KMS-11 (cell line): Measurements from ENCODE around the gene ACD.

ENCODE experiments used
- H2AFZ ChIP-seq: fragments of 200-600 bp; sonication (generic); 2 replicates; pipeline ENCODE4 v1.6.1; 2016; ENCODE audit warnings: antibody characterized with exemption, mixed run types, low read depth
- H3K27ac ChIP-seq: fragments of 200-600 bp; sonication (generic); 2 replicates; pipeline ENCODE4 v1.6.1; 2016; ENCODE audit warnings: mild to moderate bottlenecking, mixed run types
- H3K27me3 ChIP-seq: fragments of 200-600 bp; sonication (generic); 2 replicates; pipeline ENCODE4 v1.6.1; 2017; ENCODE audit warnings: mild to moderate bottlenecking, low read depth, mixed run types, moderate library complexity; ENCODE audit not compliant: insufficient read depth
- H3K36me3 ChIP-seq: fragments of 200-600 bp; sonication (generic); 2 replicates; pipeline ENCODE4 v1.6.1; 2017; ENCODE audit warnings: mild to moderate bottlenecking, mixed run types; ENCODE audit not compliant: insufficient read depth
- H3K4me1 ChIP-seq: fragments of 200-600 bp; sonication (generic); 2 replicates; pipeline ENCODE4 v1.6.1; 2016; ENCODE audit warnings: mild to moderate bottlenecking, low read depth, mixed run types; ENCODE audit not compliant: poor library complexity, severe bottlenecking
- H3K4me2 ChIP-seq: fragments of 200-600 bp; sonication (generic); 2 replicates; pipeline ENCODE4 v1.7.0; 2016; ENCODE audit warnings: mild to moderate bottlenecking, mixed run types
- H3K4me3 ChIP-seq: fragments of 200-600 bp; sonication (generic); IDR thresholded peaks from 2 replicates; pipeline ENCODE4 v1.6.1; 2017; ENCODE audit warnings: low read depth, low read length, mixed read lengths; ENCODE audit not compliant: insufficient read depth
- H3K79me2 ChIP-seq: fragments of 200-600 bp; sonication (generic); 2 replicates; pipeline ENCODE4 v1.6.1; 2016; ENCODE audit warnings: low read depth, mixed run types; ENCODE audit not compliant: insufficient read depth
- H3K9ac ChIP-seq: fragments of 200-600 bp; sonication (generic); 2 replicates; pipeline ENCODE4 v1.6.1; 2016; ENCODE audit warnings: mild to moderate bottlenecking, mixed run types
- H4K20me1 ChIP-seq: fragments of 200-600 bp; sonication (generic); 2 replicates; pipeline ENCODE4 v1.6.1; 2016; ENCODE audit warnings: mild to moderate bottlenecking, mixed run types; ENCODE audit not compliant: insufficient read depth
- TF ChIP-seq, protein P1 (sequence below): fragments of 200-600 bp; sonication (generic); conservative IDR thresholded peaks from 2 replicates; pipeline ENCODE4 v1.6.1; 2017; ENCODE audit warnings: low read depth, mild to moderate bottlenecking, antibody characterized with exemption, low read length, moderate library complexity, mixed read lengths

The ACD gene

DNA sequence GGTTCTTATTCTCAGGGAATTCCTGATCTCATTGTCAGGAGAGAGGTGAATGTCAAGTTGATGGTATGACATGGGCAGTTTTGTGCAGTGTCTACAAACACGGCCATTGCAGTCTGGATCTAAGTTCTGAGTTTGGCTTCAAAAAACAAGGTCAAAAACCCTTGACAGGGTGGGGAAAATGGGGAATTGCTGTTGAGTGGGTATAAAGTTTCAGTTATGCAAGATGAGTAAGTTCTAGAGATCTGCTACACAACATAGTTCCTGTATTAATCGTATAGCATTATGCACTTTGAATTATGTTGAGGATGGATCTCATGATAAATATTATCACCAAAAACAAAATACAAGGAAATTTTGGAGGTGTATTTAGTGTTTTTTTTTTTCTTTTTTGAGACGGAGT lies 51.7 kb downstream of the ACD start:
- peaks cover 35% of the 10 kb centered on the region; the same call in 1 of the 2 replicates for H3K79me2 ChIP-seq

More for the DNA sequence above, 51.7 kb downstream of the ACD start:
- H4K20me1 ChIP-seq = no peaks in the 10 kb centered on the region
- TF ChIP-seq, protein P1, sequence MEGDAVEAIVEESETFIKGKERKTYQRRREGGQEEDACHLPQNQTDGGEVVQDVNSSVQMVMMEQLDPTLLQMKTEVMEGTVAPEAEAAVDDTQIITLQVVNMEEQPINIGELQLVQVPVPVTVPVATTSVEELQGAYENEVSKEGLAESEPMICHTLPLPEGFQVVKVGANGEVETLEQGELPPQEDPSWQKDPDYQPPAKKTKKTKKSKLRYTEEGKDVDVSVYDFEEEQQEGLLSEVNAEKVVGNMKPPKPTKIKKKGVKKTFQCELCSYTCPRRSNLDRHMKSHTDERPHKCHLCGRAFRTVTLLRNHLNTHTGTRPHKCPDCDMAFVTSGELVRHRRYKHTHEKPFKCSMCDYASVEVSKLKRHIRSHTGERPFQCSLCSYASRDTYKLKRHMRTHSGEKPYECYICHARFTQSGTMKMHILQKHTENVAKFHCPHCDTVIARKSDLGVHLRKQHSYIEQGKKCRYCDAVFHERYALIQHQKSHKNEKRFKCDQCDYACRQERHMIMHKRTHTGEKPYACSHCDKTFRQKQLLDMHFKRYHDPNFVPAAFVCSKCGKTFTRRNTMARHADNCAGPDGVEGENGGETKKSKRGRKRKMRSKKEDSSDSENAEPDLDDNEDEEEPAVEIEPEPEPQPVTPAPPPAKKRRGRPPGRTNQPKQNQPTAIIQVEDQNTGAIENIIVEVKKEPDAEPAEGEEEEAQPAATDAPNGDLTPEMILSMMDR = no peak
- no peak overlapping the region for H3K27ac ChIP-seq
- H3K9ac ChIP-seq = no peak overlapping the region
- H3K4me2 ChIP-seq = no peak overlapping the region
- H3K36me3 ChIP-seq = no peaks in the 10 kb centered on the region; the same call in 1 of the 2 replicates
- no peak overlapping the region for H2AFZ ChIP-seq
- no peaks in the 10 kb centered on the region for H3K27me3 ChIP-seq
- H3K4me1 ChIP-seq = no peaks in the 10 kb centered on the region
- H3K4me3 ChIP-seq = no peak overlapping the region
